ENCODE data around the gene ADRA1B.
A peak's percentile ranks its signal among the peaks of the same experiment; 100 is the strongest.
"Not testable (repeated sequence)": the region's sequence is repeated elsewhere in the genome, so short reads cannot be mapped to it uniquely, and the experiment has no call there.

The ADRA1B gene

DNA sequence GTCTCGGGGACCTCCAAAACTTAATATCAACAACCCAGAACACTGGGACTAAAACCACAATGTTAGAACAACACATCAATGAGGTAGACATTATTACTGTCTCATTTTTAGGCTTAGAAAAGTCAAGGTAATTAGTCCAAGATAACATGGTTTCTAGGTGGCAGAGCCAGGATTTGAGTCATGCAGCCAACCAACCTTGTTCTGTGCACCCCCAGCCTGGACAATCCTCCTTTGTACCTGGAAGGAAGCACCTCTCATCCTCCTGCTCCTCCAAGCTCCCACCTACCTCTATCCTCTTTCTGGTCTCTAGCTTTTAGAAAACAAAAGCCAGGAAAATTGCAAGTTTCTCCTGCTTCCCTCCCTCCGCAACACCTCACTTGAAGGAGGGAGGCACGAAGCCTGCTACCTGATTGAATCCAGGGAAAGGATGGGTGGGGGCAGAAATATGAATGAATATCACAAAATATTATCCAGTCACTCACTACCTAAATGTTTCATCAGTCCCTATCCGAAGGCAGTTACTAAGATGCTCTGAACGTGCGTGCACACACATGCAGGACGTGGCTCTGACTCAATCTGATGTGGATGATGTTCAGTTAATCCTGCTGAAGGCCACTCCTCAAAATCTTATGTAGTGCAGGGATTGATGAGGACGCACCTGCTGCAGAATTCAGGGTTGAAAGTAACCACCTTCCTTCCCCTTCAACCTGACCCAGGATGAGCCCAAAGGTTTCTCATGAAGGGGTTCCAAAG, 66.3 kb downstream of the ADRA1B start:
- H3K9me3 Mint-ChIP-seq, result no peaks in the 10 kb centered on the region
- no peak overlapping the region for H3K4me3 Mint-ChIP-seq
- peaks cover 54% of the 10 kb centered on the region for H3K27me3 Mint-ChIP-seq
- no peak overlapping the region for H3K27ac Mint-ChIP-seq
- H3K4me1 Mint-ChIP-seq (ENCODE audit: low read depth), result peaks cover 2% of the 10 kb centered on the region
- no peaks in the 10 kb centered on the region for H3K36me3 Mint-ChIP-seq (ENCODE audit: low read depth)
- DNase-seq, result no peak

DNA sequence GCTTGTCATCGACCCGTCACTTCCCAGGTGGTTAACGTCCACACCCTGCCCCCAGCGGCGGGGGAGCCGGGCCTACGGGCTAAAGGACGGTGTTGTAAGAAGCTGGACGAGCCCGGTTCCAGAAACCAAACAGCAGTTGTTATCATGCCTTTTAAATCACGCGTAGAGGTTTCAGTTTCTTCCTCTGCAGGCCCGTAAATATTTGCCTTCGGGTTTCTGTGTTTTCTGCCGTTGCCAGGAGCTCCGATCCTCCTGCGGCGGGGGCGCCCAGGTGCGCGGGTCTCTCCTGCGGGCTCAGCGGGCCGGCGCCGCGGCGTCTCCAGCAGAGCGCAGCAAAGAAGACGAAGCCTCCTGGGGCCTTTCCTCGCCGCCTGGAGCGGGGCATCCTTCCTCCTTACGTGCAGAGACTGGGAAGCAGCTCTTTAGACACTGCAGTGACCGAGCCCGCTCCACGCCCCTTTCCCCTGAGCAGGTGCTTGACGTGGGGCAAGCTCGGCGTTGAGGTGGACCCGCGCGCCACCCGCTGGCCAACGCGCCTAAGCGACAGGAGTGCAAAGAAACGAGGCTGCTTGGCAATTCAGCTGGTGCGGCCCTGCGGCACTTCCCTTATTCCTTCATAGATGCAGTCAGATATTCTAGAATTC, 70.9 kb downstream of the ADRA1B start:
- no peaks in the 10 kb centered on the region for H3K9me3 Mint-ChIP-seq
- H3K4me3 Mint-ChIP-seq, result peak overlapping the region; percentile 55
- no peaks in the 10 kb centered on the region for H3K36me3 Mint-ChIP-seq (ENCODE audit: low read depth)
- H3K27ac Mint-ChIP-seq, result no peak overlapping the region
- peaks cover 2% of the 10 kb centered on the region for H3K4me1 Mint-ChIP-seq (ENCODE audit: low read depth)
- DNase-seq, result peak; percentile 84
- peaks cover 53% of the 10 kb centered on the region for H3K27me3 Mint-ChIP-seq

GRCh38 chr5:159990506-159990905, 74.2 kb downstream of the ADRA1B start:
- peaks cover 67% of the 10 kb centered on the region for H3K27me3 Mint-ChIP-seq
- no peak overlapping the region for H3K4me3 Mint-ChIP-seq
- no peaks in the 10 kb centered on the region for H3K36me3 Mint-ChIP-seq (ENCODE audit: low read depth)
- no peak overlapping the region for H3K27ac Mint-ChIP-seq
- DNase-seq, result no peak
- peaks cover 4% of the 10 kb centered on the region for H3K9me3 Mint-ChIP-seq
- peaks cover 2% of the 10 kb centered on the region for H3K4me1 Mint-ChIP-seq (ENCODE audit: low read depth)

DNA sequence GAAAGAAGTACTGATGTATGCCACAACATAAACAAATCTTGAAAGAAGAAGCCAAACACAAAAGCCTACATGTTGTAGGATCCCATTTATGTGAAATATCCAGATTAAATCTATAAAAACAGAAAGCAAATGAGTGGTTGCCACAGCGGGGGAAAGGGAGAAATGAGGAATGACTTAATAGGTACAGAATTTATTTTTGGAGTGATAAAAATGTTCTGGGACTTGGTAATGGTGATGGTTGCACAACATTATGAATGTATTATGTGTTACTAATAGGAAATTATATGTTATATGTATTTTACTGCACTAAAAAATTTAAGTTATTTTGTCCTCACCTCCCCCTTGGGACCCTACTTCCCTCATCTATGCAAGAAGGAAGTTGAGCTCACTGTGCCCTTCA, 76.3 kb downstream of the ADRA1B start:
- Mint-ChIP-seq H3K36me3 (ENCODE audit: low read depth) (no peaks in the 10 kb centered on the region), H3K27ac (no peak overlapping the region), H3K4me1 (ENCODE audit: low read depth) (peaks cover under 1% of the 10 kb centered on the region), H3K4me3 (no peak overlapping the region), H3K9me3 (peaks cover 4% of the 10 kb centered on the region), H3K27me3 (peaks cover 50% of the 10 kb centered on the region)
- no peak for DNase-seq

GRCh38 chr5:159993194-159993593, 76.9 kb downstream of the ADRA1B start:
- Mint-ChIP-seq H3K4me3 (no peak overlapping the region), H3K27me3 (peaks cover 44% of the 10 kb centered on the region), H3K4me1 (ENCODE audit: low read depth) (no peaks in the 10 kb centered on the region), H3K9me3 (peaks cover 4% of the 10 kb centered on the region), H3K27ac (no peak overlapping the region), H3K36me3 (ENCODE audit: low read depth) (no peaks in the 10 kb centered on the region)
- no peak for DNase-seq

DNA sequence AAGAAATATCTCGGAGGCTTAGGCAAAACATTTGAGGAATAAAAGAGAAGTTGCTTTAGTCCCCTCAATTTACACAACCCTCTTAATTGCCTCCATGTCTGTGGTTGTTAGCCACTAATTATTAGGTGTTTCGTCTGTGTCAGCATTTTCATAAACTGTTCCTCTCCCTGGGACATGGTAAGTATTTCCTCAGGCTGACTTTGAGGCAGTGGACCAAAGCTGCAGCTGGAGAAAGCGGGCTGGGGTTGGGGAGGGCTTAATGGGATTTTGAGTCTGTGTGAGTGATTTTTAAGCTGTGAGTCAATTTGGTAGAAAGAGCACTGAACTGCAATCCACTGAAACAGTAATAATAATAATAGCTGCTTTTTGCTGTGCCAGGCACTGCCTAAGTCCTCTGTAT, 79.6 kb downstream of the ADRA1B start:
- peaks cover 39% of the 10 kb centered on the region for H3K27me3 Mint-ChIP-seq
- H3K4me3 Mint-ChIP-seq, result no peak overlapping the region
- peaks cover 4% of the 10 kb centered on the region for H3K9me3 Mint-ChIP-seq
- no peaks in the 10 kb centered on the region for H3K4me1 Mint-ChIP-seq (ENCODE audit: low read depth)
- no peaks in the 10 kb centered on the region for H3K36me3 Mint-ChIP-seq (ENCODE audit: low read depth)
- no peak overlapping the region for H3K27ac Mint-ChIP-seq
- DNase-seq, result no peak

DNA sequence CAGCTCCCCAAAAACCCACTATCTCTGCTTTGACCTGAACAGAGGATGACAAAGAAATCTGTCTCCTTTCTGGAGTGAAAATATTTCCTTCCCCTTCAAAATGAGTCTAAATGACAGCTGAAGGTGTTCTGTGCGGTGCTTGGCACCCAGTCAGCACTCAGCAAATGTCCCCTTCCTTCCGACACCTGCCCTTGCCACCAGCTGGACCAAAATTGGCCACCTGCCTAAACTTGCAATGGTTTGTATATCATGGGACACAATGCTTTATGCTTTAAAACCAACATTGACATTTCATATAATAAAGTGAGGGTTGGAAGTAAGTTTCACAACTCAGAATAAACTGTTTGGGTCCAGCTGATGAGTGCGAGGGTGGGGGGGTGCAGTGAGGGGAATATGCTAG, 85.2 kb downstream of the ADRA1B start:
- Mint-ChIP-seq H3K36me3 (ENCODE audit: low read depth) (no peaks in the 10 kb centered on the region), H3K4me1 (ENCODE audit: low read depth) (no peaks in the 10 kb centered on the region), H3K27ac (no peak overlapping the region), H3K9me3 (no peaks in the 10 kb centered on the region), H3K4me3 (no peak overlapping the region), H3K27me3 (peaks cover 25% of the 10 kb centered on the region)
- DNase-seq, result no peak

GRCh38 chr5:160007514-160007913, 91.2 kb downstream of the ADRA1B start:
- H3K27ac Mint-ChIP-seq, result no peak overlapping the region
- peaks cover 31% of the 10 kb centered on the region for H3K36me3 Mint-ChIP-seq (ENCODE audit: low read depth)
- H3K27me3 Mint-ChIP-seq, result peaks cover 3% of the 10 kb centered on the region
- no peak for DNase-seq
- no peaks in the 10 kb centered on the region for H3K9me3 Mint-ChIP-seq
- no peak overlapping the region for H3K4me3 Mint-ChIP-seq
- peaks cover 24% of the 10 kb centered on the region for H3K4me1 Mint-ChIP-seq (ENCODE audit: low read depth)

DNA sequence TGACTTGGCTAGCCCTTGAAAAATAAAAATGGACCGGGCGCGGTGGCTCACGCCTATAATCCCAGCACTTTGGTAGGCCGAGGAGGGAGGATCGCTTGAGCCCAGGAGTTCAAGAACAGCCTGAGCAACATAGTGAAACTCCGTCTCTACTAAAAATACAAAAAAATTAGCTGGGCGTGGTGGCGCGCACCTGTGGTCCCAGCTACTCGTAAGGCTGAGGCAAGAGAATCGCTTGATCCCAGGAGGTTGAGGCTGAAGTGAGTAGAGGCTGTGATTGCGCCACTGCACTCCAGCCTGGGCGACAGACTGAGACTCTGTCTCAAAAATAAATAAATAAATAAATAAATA, 92.2 kb downstream of the ADRA1B start:
- not testable (repeated sequence) for DNase-seq, H3K27ac Mint-ChIP-seq, H3K9me3 Mint-ChIP-seq, H3K27me3 Mint-ChIP-seq, H3K4me3 Mint-ChIP-seq
- Mint-ChIP-seq H3K36me3 (ENCODE audit: low read depth) (peaks cover 40% of the 10 kb centered on the region), H3K4me1 (ENCODE audit: low read depth) (peaks cover 26% of the 10 kb centered on the region)

DNA sequence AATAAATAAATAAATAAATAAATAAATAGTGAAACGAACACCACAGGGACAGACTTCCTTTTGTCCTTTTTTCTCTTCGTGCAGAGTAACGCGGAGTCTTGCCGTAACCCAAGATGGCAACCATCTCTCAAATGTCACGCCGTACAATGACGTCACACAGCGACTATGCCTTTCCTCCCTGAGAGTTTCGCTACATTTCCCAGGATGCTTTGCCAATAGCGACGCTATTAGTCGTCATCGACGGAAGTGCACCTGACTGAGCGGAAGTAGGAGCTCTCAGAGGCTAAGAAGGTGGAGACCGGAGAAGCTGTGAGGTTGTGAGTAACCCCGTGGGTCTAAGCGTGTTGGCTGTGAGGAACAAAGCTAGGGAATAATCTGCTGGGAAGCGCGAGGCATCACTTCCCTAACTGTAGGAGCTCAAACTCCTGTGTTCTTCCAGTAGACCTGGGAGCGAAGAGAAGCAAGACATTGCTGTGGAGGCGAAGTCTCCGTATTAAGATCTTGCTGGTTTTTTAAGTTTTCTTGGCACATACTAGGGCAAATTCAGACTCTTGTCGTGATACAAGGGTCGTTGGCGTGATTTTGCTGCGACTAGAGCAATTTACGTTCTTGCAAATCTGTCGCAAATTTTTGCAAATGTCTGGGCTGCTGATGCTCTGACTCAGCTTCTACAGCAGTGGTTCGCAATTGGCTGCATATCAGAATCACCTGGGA, 92.8 kb downstream of the ADRA1B start, which contains the start of gene TTC1:
TTC1 (plus strand) TSS at position 263 of the 714 bp plus-strand sequence. CDS start 1,390 bp downstream, outside the sequence.
- peaks cover 26% of the 10 kb centered on the region for H3K4me1 Mint-ChIP-seq (ENCODE audit: low read depth)
- no peaks in the 10 kb centered on the region for H3K27me3 Mint-ChIP-seq
- H3K36me3 Mint-ChIP-seq (ENCODE audit: low read depth), result peaks cover 45% of the 10 kb centered on the region
- H3K4me3 Mint-ChIP-seq, result peak within 1 kb of the TSS; percentile 98
- no peaks in the 10 kb centered on the region for H3K9me3 Mint-ChIP-seq
- peak; percentile 85 for DNase-seq
- peak within 1 kb of the TSS; percentile 98 for H3K27ac Mint-ChIP-seq

- Mint-ChIP-seq H3K36me3 (ENCODE audit: low read depth) (peaks cover 46% of the 10 kb centered on the region), H3K9me3 (no peaks in the 10 kb centered on the region), H3K4me1 (ENCODE audit: low read depth) (peaks cover 26% of the 10 kb centered on the region), H3K4me3 (peak overlapping the region; percentile 98), H3K27ac (peak overlapping the region; percentile 98), H3K27me3 (no peaks in the 10 kb centered on the region)
- DNase-seq, result no peak
Measured at GRCh38 chr5:160009591-160009989, 93.3 kb downstream of the ADRA1B start.

GRCh38 chr5:160011471-160011870, 95.2 kb downstream of the ADRA1B start:
- H3K4me3 Mint-ChIP-seq, result no peak overlapping the region
- no peaks in the 10 kb centered on the region for H3K9me3 Mint-ChIP-seq
- H3K27me3 Mint-ChIP-seq, result no peaks in the 10 kb centered on the region
- H3K4me1 Mint-ChIP-seq (ENCODE audit: low read depth), result peaks cover 26% of the 10 kb centered on the region
- H3K27ac Mint-ChIP-seq, result no peak overlapping the region
- peaks cover 61% of the 10 kb centered on the region for H3K36me3 Mint-ChIP-seq (ENCODE audit: low read depth)
- DNase-seq, result no peak

DNA sequence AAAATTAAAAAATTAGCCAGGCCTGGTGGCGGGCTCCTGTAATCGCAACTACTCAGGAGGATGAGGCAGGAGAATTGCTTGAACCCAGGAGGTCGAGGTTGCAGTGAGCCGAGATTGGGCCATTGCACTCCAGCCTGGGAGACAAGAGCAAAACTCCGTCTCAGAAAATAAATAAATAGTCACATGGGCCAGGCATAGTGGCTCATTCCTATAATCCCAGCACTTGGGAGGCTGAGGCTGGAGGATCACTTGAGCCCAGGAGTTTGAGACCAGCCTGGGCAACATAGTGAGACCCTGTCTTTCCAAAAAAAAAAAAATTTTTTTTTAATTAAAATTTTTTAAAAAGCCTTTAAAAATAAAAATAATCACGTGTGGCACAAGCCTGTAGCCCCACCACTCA, 97.9 kb downstream of the ADRA1B start:
- Mint-ChIP-seq H3K36me3 (ENCODE audit: low read depth) (peaks cover 80% of the 10 kb centered on the region), H3K4me1 (ENCODE audit: low read depth) (peaks cover 27% of the 10 kb centered on the region)
- not testable (repeated sequence) for H3K27me3 Mint-ChIP-seq, H3K27ac Mint-ChIP-seq, H3K9me3 Mint-ChIP-seq, H3K4me3 Mint-ChIP-seq, DNase-seq

- Mint-ChIP-seq H3K27me3 (no peaks in the 10 kb centered on the region), H3K4me1 (ENCODE audit: low read depth) (peaks cover 26% of the 10 kb centered on the region), H3K36me3 (ENCODE audit: low read depth) (peaks cover 75% of the 10 kb centered on the region), H3K27ac (no peak overlapping the region), H3K4me3 (no peak overlapping the region), H3K9me3 (no peaks in the 10 kb centered on the region)
- DNase-seq, result no peak
Measured at GRCh38 chr5:160018945-160019625, 102.8 kb downstream of the ADRA1B start.
